Memory B cell (primary cell): Measurements from ENCODE around the gene PRKRA.
"Not testable (repeated sequence)": the region's sequence is repeated elsewhere in the genome, so short reads cannot be mapped to it uniquely, and the experiment has no call there.

Experiments
- ATAC-seq: fragments of 150-1000 bp; cut with Tn5 transposase; 2 replicates; pipeline ENCODE4 v1.10.0; 2021; ENCODE audit warnings: low read depth, mild to moderate bottlenecking, moderate library complexity
- DNase-seq, 2 donors: peaks; one replicate each; pipeline ENCODE4 v3.0.0; 2022; ENCODE audit warnings: low spot score in 2 of 2
- H3K27ac Mint-ChIP-seq: one replicate; pipeline ENCODE4 v1.8.0; 2022; ENCODE audit warnings: mild to moderate bottlenecking, moderate library complexity, mixed read lengths
- H3K27me3 Mint-ChIP-seq: one replicate; pipeline ENCODE4 v1.8.0; 2022; ENCODE audit warnings: mixed read lengths
- H3K36me3 Mint-ChIP-seq: one replicate; pipeline ENCODE4 v1.8.0; 2022; ENCODE audit warnings: mild to moderate bottlenecking, mixed read lengths
- H3K4me1 Mint-ChIP-seq: one replicate; pipeline ENCODE4 v1.8.0; 2022; ENCODE audit warnings: mixed read lengths
- H3K4me3 Mint-ChIP-seq: one replicate; pipeline ENCODE4 v1.8.0; 2022; ENCODE audit warnings: mild to moderate bottlenecking, moderate library complexity, mixed read lengths
- H3K9me3 Mint-ChIP-seq: one replicate; pipeline ENCODE4 v1.8.0; 2022; ENCODE audit warnings: mixed read lengths

The PRKRA gene

DNA sequence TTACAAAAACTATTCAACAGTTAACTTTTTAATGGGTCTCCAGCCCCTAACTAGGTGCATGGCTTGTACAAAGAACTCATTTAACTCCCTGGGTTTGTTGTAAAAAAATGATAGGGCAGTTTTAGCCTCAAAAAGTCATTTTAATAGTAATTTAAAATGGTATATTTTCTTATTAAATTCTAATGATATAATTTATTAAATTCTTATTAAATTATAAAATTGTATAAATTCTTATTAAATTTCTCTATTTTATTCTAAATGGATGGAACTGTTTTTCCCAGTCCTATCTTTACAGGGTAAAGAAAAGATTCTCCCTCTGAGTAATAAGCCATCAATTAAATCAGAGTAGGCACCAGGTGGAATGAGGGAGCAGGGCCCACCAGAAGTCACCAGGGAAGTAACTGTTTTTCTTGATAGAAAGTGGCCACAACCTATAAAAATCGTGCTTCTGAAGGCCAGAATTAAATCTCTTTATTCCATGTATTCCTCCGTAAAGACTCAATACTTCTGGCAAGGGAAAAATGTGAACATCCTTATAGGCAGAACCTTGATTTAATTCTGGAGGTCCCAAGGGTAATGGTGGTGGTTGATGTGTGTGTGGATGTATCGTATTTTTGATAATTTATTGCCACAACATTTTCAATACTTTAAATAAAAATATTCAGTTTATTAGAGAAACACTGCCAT lies 26.6 kb upstream of the PRKRA start:
- Mint-ChIP-seq H3K27ac (peak overlapping the region; percentile 97), H3K4me3 (peak overlapping the region; percentile 97), H3K36me3 (no peaks in the 10 kb centered on the region), H3K27me3 (no peaks in the 10 kb centered on the region), H3K4me1 (peaks cover 17% of the 10 kb centered on the region), H3K9me3 (no peaks in the 10 kb centered on the region)
- DNase-seq, result no peak
- no peak for ATAC-seq

DNA sequence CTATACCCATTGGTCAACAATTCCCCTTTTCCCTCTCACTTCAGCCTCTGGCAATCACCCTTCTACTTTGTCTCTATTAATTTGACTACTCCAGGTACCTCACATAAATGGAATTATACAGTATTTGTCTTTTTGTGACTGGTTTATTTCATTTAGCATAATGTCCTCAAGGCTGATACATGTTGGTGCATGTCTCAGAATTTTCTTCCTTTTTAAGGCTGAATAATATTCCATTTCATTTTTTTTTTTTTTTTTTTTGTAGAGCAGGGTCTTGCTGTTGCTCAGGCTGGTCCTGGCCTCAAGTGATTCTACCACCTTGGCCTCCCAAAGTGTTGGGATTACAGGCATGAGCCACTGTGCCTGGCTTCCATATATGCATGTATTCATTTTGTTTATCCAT lies 25.5 kb upstream of the PRKRA start:
- no peaks in the 10 kb centered on the region for H3K9me3 Mint-ChIP-seq
- no peak overlapping the region for H3K27ac Mint-ChIP-seq
- ATAC-seq, result no peak
- no peak for DNase-seq
- no peaks in the 10 kb centered on the region for H3K27me3 Mint-ChIP-seq
- H3K4me3 Mint-ChIP-seq, result no peak overlapping the region
- peaks cover 9% of the 10 kb centered on the region for H3K4me1 Mint-ChIP-seq
- H3K36me3 Mint-ChIP-seq, result no peaks in the 10 kb centered on the region

DNA sequence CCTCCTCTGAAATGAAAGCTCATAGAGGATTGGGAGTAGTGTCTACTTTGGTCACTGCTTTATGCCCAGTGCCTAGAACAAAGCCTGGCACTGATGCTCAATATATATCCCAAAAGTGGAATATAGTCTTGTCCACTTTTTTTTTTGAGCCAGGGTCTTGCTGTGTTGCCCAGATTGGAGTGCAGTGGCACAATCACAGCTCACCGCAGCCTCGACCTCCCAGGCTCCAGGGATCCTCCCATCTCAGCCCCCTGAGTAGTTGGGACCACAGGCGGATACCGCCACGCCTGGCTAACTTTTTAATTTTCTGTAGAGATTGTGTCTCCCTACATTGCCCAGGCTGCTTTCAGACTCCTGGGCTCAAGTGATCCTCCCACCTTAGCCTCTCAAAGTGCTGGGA lies 23.6 kb upstream of the PRKRA start:
- Mint-ChIP-seq H3K27ac (no peak overlapping the region), H3K4me3 (no peak overlapping the region), H3K27me3 (no peaks in the 10 kb centered on the region), H3K9me3 (no peaks in the 10 kb centered on the region), H3K4me1 (peaks cover 2% of the 10 kb centered on the region), H3K36me3 (no peaks in the 10 kb centered on the region)
- ATAC-seq (no peak), DNase-seq (no peak)

DNA sequence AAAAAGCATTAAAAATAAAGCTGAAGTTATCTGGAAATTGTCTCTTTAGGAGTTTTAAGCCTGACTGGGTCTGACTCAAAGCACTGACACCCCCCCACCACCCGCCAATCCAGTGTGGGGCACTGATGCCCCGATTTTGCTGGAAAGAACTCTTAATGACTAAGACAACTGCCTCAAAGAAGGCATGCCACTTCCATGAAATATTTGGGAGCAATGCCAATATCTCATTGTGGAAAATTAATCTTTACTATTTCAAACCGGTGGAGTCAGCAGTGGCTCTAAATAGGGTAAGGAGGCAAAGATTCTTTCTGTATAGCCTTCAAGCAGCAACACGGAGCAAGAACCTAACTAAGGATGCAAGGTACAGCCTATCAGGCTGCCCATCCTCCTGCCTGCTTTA lies 23.0 kb upstream of the PRKRA start:
- H3K27ac Mint-ChIP-seq, result no peak overlapping the region
- H3K4me1 Mint-ChIP-seq, result peaks cover 2% of the 10 kb centered on the region
- ATAC-seq (no peak), DNase-seq (no peak)
- H3K27me3 Mint-ChIP-seq, result no peaks in the 10 kb centered on the region
- H3K4me3 Mint-ChIP-seq, result no peak overlapping the region
- no peaks in the 10 kb centered on the region for H3K9me3 Mint-ChIP-seq
- H3K36me3 Mint-ChIP-seq, result no peaks in the 10 kb centered on the region

DNA sequence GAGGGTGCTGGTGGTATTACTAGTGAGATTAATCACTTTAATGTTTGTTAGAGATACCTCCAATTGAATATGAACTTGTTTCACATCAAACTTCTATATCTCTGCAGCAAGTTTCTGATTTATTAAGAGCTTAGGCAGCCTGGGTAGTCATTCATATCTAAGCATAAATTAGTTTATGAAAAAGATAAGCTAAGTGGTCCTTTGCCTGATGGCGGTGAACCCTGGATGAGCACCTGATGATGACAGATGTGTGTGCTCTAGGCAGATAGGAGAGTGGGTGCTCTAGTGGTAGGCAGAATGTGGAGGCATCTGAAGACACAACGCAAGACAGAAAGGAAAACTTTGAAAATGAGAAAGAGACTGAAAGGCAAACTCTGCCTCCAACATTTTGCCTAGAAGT lies 22.4 kb upstream of the PRKRA start:
- Mint-ChIP-seq H3K9me3 (no peaks in the 10 kb centered on the region), H3K36me3 (no peaks in the 10 kb centered on the region), H3K27me3 (no peaks in the 10 kb centered on the region), H3K27ac (no peak overlapping the region), H3K4me3 (no peak overlapping the region), H3K4me1 (peaks cover 2% of the 10 kb centered on the region)
- no peak for DNase-seq
- ATAC-seq, result no peak

DNA sequence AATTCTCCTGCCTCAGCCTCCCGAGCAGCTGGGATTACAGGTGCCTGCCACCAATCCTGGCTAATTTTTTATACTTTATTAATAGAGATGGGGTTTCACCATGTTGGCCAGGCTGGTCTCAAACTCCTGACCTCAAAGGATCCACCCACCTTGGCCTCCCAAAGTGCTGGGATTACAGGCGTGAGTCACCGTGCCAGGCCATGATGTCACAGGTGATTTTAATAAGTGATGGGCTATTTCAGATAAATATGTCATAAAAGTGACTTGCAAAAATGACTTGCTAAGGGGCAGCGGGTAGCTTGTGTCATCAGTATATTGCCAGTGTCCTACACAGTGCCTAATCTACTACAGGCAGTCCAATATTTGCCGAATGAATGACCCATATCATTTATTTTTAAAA lies 20.3 kb upstream of the PRKRA start:
- not testable (repeated sequence) for H3K9me3 Mint-ChIP-seq, H3K27ac Mint-ChIP-seq, H3K4me1 Mint-ChIP-seq, DNase-seq, ATAC-seq, H3K36me3 Mint-ChIP-seq, H3K4me3 Mint-ChIP-seq, H3K27me3 Mint-ChIP-seq

DNA sequence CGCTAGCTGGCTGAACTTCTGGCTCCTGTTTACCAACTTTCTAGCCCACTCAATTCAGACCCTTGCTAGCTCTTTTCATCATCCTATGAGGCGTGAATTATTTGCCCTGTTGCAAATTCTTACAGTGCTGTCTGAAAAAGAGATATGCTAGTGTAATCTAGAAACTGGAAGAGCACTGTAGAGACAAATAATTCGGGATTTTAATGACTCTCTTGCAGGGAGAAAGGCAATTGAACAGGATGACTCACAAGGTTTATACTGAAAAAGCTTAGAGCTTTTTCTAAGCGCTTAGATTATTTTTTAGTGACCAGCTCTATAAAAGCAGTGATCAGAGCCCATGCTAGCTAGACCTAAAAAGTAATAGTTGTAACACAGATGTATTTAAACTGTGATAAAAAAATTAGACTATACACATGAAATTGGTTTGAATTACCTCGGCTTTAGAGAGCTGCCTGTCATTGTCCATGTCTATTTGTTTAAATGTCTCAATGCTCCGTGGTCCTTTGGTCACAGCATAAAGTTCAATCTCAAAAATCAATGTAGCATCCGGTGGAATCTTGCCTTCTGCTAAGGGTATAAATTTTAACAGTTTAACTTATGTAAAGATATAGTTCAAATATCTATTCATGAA lies 18.4 kb upstream of the PRKRA start:
- no peaks in the 10 kb centered on the region for H3K27me3 Mint-ChIP-seq
- peaks cover 5% of the 10 kb centered on the region for H3K36me3 Mint-ChIP-seq
- no peaks in the 10 kb centered on the region for H3K9me3 Mint-ChIP-seq
- H3K4me1 Mint-ChIP-seq, result peaks cover 2% of the 10 kb centered on the region
- DNase-seq (no peak), ATAC-seq (no peak)
- H3K27ac Mint-ChIP-seq, result no peak overlapping the region
- no peak overlapping the region for H3K4me3 Mint-ChIP-seq

DNA sequence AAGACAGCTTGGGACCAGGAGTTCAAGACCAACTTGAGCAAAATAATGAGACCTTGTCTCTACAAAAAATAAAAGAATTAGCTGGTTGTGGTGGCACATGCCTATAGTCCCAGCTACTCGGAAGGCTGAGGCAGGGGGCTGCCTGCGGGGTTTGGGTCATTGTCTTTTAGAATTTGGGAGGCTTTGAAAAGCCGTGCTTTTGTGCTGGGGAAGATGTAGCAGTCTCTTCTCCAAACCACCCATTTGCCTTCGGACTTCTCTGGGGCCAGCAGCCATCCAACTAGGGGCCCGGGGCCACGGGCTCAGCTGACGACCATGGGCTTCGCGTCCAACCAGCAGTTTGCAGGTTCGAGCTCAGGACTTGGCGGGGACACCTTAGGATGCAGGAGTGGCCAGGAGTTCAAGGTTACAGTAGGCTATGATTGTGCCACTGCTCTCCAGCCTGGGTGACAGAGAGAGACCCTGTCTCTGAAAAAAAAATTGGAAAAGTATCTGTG lies 6.5 kb upstream of the PRKRA start:
- H3K4me1 Mint-ChIP-seq, result no peaks in the 10 kb centered on the region
- DNase-seq (no peak), ATAC-seq (no peak)
- H3K4me3 Mint-ChIP-seq, result no peak overlapping the region
- H3K27ac Mint-ChIP-seq, result no peak overlapping the region
- no peaks in the 10 kb centered on the region for H3K27me3 Mint-ChIP-seq
- no peaks in the 10 kb centered on the region for H3K9me3 Mint-ChIP-seq
- H3K36me3 Mint-ChIP-seq, result no peaks in the 10 kb centered on the region

DNA sequence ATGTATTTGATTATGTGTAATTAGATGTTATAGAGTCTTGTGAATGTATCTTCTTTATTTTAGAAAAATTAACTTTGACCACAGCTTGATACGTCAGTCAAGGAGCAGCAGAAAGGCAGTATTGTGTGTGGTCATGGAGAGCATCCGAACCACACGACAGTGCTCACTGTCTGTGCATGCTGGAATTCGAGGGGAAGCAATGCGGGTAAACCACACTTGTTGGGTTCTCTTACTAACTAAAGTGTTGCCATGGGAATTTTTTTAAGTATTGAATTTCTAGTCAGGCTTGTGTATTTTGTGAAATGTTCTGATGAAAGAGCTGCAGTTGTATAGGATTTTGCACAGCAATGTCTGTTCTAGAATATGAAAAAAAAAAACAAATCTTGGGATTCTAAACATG lies 5.0 kb upstream of the PRKRA start:
- no peak for ATAC-seq
- no peaks in the 10 kb centered on the region for H3K36me3 Mint-ChIP-seq
- no peak overlapping the region for H3K4me3 Mint-ChIP-seq

DNA sequence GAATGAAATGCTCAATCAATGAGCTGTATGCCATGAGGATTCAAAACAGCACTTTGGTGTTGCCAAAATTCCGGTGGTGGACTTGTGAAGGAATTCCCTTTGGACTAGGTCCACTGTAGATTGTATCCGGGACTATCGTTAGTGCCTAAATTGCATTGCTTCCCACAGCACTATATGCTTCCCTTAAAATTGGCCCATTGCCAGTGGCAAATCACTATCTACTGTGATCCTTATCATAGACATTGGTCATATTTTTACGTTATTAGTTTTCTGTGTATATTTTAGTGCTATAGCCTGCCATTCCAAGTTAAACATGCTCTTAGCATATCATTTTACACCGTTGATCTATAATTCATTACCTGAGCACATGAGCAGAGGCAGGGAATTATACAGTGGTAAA lies 1.9 kb upstream of the PRKRA start:
- peaks cover 13% of the 10 kb centered on the region for H3K4me1 Mint-ChIP-seq
- no peak overlapping the region for H3K27ac Mint-ChIP-seq
- H3K27me3 Mint-ChIP-seq, result no peaks in the 10 kb centered on the region
- no peak for ATAC-seq
- H3K4me3 Mint-ChIP-seq, result no peak overlapping the region
- DNase-seq, result no peak
- H3K9me3 Mint-ChIP-seq, result no peaks in the 10 kb centered on the region
- peaks cover 9% of the 10 kb centered on the region for H3K36me3 Mint-ChIP-seq

More for the DNA sequence above, 5.0 kb upstream of the PRKRA start:
- Mint-ChIP-seq H3K9me3 (no peaks in the 10 kb centered on the region), H3K4me1 (peaks cover 5% of the 10 kb centered on the region), H3K27me3 (no peaks in the 10 kb centered on the region), H3K27ac (no peak overlapping the region)
- DNase-seq, result no peak

DNA sequence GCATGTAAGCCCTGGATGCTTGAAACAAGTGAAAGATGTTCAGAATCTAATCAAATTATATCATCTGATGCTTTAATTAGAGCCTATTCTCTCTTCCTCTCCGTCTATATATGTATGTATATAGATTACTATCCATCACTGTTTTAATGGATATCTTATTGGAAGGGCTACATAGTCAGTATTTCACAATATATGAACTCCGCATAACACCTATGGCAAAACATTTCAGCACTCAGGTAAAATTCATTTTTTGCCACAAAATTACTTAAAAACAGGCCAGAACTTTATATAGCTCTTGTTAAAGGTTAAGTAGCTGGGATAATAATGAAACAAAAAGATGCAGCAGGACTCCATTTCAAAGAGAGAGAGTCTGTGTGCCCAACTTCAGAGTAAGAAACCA lies 1.4 kb upstream of the PRKRA start:
- ATAC-seq (no peak), DNase-seq (no peak)
- Mint-ChIP-seq H3K27ac (no peak overlapping the region), H3K27me3 (no peaks in the 10 kb centered on the region), H3K4me1 (peaks cover 13% of the 10 kb centered on the region), H3K4me3 (peak overlapping the region; percentile 11), H3K36me3 (peaks cover 10% of the 10 kb centered on the region), H3K9me3 (no peaks in the 10 kb centered on the region)

DNA sequence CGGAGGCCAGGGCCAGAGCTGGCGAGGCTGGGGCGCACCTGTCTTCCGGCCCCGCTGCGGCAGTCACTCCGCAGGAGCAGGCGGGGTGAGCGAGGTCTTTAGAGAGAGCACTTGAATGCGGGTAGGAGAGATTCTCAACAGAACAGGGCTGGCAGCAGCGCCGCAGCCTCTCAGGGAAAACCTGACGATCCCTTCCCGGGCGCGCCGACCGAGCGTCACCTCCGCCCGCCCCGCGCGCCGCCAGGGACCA lies 526 bp downstream of the PRKRA start:
- Mint-ChIP-seq H3K4me1 (peaks cover 13% of the 10 kb centered on the region), H3K27ac (peak overlapping the region; percentile 96), H3K9me3 (no peaks in the 10 kb centered on the region), H3K27me3 (no peaks in the 10 kb centered on the region), H3K4me3 (peak overlapping the region; percentile 91), H3K36me3 (peaks cover 11% of the 10 kb centered on the region)
- ATAC-seq (peak; percentile 66), DNase-seq (peak; percentile 74 to 83)

DNA sequence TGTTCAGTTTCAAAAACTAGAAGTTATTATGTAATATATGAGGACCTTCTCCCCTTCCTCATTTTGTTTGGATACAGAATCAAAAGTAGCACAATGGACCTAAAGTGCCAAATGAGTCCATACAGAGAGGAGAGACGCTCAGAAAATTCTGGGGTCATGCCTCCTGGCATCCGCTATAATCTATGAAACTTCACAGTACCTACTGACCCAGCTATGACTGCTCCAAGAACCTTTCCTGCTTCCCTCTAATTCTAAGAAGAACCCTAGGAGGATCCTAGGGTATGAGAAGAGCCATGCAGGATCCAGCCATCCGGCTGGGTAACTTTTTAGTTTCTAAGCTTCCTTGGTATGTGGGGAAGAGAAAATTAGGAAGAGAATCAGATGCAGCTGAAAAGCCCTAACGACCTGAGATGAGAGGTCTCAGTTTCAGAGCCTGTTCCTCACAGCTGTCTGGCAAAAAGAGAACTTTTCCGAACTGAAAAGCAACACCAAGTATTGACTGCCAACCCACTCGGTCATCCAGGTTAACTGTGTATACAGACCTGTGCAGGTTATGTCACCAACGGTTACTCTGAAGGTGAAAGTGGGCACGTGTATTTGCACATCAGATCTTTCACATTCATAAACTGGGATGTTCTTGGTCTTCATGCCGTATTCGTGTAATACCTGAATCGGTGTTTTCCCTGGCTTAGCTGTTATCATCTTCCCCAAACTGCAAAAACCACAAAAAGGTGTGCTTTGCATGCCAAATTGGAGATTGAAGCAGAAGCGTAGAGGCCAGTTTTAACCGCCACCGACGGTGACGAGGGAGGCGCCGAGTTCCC lies 1.1 kb downstream of the PRKRA start:
- peak overlapping the region; percentile 96 for H3K27ac Mint-ChIP-seq
- H3K27me3 Mint-ChIP-seq, result no peaks in the 10 kb centered on the region
- H3K4me3 Mint-ChIP-seq, result peak overlapping the region; percentile 91
- H3K4me1 Mint-ChIP-seq, result peaks cover 13% of the 10 kb centered on the region
- H3K9me3 Mint-ChIP-seq, result no peaks in the 10 kb centered on the region
- DNase-seq (no peak), ATAC-seq (no peak)
- peaks cover 14% of the 10 kb centered on the region for H3K36me3 Mint-ChIP-seq

DNA sequence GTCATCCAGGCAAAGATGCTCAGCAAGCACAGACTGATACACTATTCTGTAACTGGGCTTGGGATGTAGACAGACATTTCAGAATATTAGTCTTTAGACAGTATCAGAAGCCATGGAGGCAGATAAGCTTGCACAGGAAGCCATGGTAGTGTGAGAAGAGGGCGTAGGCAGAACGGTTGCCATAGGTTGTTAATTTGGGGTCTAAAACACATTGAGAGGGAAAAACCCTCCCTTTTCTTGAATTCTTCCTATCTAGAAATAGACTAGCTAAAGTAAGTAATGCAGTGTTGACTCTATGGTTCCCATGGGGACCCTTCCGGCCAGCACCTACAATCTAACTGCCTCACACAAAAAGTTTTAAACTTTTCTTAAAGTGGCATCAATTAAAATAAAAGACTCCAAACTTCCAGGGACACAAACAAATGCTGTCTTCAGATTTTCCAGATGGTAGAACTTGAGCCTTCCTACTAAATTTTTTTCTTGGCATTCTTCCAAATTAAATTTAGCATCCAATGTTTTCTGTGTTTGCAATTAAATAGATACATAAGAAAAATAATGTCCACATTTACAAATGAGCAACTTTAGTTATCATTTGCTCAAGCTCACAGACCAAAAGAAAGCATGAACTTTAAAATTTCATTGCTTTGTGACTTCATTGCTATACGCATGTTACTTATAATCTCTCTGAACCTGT lies 1.9 kb downstream of the PRKRA start:
- Mint-ChIP-seq H3K27ac (peak overlapping the region; percentile 96), H3K36me3 (peaks cover 18% of the 10 kb centered on the region), H3K27me3 (no peaks in the 10 kb centered on the region), H3K9me3 (no peaks in the 10 kb centered on the region), H3K4me3 (no peak overlapping the region), H3K4me1 (peaks cover 13% of the 10 kb centered on the region)
- DNase-seq (no peak), ATAC-seq (no peak)
